H1 (cell line): ENCODE results near the gene RNF13.

Experiments used
- EZH2 ChIP-seq: fragments of 200-600 bp; sonication (generic); IDR thresholded peaks from 2 replicates; pipeline ENCODE4 v1.7.1; 2012; ENCODE audit warnings: low read depth, mild to moderate bottlenecking, moderate library complexity, low read length, inconsistent platforms; ENCODE audit not compliant: severe bottlenecking
- POLR2A ChIP-seq, 2 experiments: IDR thresholded peaks; 1 replicate in 1 of 2; 2 replicates in 1 of 2; pipeline ENCODE4 v1.6.1; 2011; ENCODE audit warnings: low read depth in 2 of 2, low read length in 2 of 2, mild to moderate bottlenecking in 2 of 2; ENCODE audit errors: control extremely low read depth in 1 of 2

- no peak for TF ChIP-seq POLR2A (IDR thresholded peaks at IDR 0.05; ENCODE audit: control extremely low read depth in 1 of 2, low read depth in 2 of 2, low read length in 2 of 2)
- no peak for TF ChIP-seq EZH2
These were observed 187.6 kb downstream of the RNF13 start for GRCh38 chr3:150000641-150001040.
